Measurements from ENCODE around the gene ZKSCAN8. TPM values are rescaled to one million over a fixed set of nuclear protein-coding genes. Genes with fewer than 3 reads are reported as not detected.
"Not testable (repeated sequence)": the region's sequence is repeated elsewhere in the genome, so short reads cannot be mapped to it uniquely, and the experiment has no call there.

ZKSCAN8 gene
- total RNA-seq = 10 to 100 TPM in 3 of 4 donors, 1 to 10 TPM in 1; 5.6 to 26.4 (median 15.5) TPM

- TF ChIP-seq, protein P1, sequence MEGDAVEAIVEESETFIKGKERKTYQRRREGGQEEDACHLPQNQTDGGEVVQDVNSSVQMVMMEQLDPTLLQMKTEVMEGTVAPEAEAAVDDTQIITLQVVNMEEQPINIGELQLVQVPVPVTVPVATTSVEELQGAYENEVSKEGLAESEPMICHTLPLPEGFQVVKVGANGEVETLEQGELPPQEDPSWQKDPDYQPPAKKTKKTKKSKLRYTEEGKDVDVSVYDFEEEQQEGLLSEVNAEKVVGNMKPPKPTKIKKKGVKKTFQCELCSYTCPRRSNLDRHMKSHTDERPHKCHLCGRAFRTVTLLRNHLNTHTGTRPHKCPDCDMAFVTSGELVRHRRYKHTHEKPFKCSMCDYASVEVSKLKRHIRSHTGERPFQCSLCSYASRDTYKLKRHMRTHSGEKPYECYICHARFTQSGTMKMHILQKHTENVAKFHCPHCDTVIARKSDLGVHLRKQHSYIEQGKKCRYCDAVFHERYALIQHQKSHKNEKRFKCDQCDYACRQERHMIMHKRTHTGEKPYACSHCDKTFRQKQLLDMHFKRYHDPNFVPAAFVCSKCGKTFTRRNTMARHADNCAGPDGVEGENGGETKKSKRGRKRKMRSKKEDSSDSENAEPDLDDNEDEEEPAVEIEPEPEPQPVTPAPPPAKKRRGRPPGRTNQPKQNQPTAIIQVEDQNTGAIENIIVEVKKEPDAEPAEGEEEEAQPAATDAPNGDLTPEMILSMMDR (IDR thresholded peaks at IDR 0.05) = no peak
- no peak for TF ChIP-seq POLR2A (IDR thresholded peaks at IDR 0.05)
- peaks cover 0 to 12% (median 0%) of the 10 kb centered on the region in 3 donors for H3K36me3 ChIP-seq
These were observed at the start of gene ZKSCAN8 for GRCh38 chr6:28141500-28142329. TSS of gene ZKSCAN8 (plus strand) at chr6:28141883. CDS start at chr6:28148408, 6,525 bp downstream.

GRCh38 chr6:28102222-28102621 lies 39.5 kb upstream of the ZKSCAN8 start:
- not testable (repeated sequence) for H3K27me3 ChIP-seq, H3K36me3 ChIP-seq, H3K4me3 ChIP-seq, H3K4me1 ChIP-seq, H3K9me3 ChIP-seq, DNase-seq, H3K27ac ChIP-seq

More at GRCh38 chr6:28141500-28142329, at the start of gene ZKSCAN8:
- H3K4me1 ChIP-seq = peaks cover 0 to 23% (median 8%) of the 10 kb centered on the region in 4 donors
- DNase-seq = peak; percentile 76 to 92 (median 81)
- peak within 1 kb of the TSS; percentile 66 to 90 (median 68) for H3K4me3 ChIP-seq
- no peaks in the 10 kb centered on the region for H3K27me3 ChIP-seq
- H3K27ac ChIP-seq = peak within 1 kb of the TSS; percentile 47 to 73 (median 66)
- H3K9me3 ChIP-seq = no peaks in the 10 kb centered on the region

- H3K9me3 ChIP-seq, H3K36me3 ChIP-seq: not testable (repeated sequence)
These were observed 39.0 kb upstream of the ZKSCAN8 start for GRCh38 chr6:28102699-28103098.

GRCh38 chr6:28104392-28105244 lies 37.1 kb upstream of the ZKSCAN8 start:
- Histone ChIP-seq H3K4me1 (no peaks in the 10 kb centered on the region), H3K4me3 (peak overlapping the region; percentile 68 to 75 (median 73)), H3K27me3 (no peaks in the 10 kb centered on the region), H3K27ac (peak overlapping the region; percentile 77 to 92 (median 86)), H3K9me3 (no peaks in the 10 kb centered on the region), H3K36me3 (no peaks in the 10 kb centered on the region)
- peak; percentile 66 to 72 for TF ChIP-seq POLR2A (IDR thresholded peaks at IDR 0.05)
- TF ChIP-seq, protein P1 (IDR thresholded peaks at IDR 0.05) = peak; percentile 58 to 80 (median 74)
- DNase-seq = peak; percentile 82 to 95 (median 90)

More at GRCh38 chr6:28102699-28103098, 39.0 kb upstream of the ZKSCAN8 start:
- not testable (repeated sequence) for H3K4me3 ChIP-seq, DNase-seq, H3K4me1 ChIP-seq, H3K27ac ChIP-seq, H3K27me3 ChIP-seq

DNA sequence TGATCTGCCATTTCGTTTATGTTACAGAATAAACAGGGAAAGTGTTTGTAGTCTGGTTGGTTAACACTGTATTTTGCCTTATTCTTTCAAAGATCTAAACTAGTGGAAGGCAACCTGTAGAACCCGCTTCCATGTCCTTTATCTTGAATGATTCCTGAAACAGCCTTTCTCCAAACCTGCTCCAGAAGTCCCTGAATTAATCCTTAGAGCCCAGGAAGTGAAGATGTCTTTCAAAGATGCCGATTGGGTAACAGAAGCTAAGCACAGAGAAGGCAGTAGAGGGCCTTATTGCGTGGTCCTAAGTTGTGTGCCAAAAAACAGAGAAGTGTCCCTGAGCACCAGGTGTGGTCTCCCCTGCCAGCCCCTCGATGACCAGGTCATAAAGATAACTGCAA lies 36.4 kb upstream of the ZKSCAN8 start:
- peak overlapping the region; percentile 68 to 75 (median 73) for H3K4me3 ChIP-seq
- H3K9me3 ChIP-seq = no peaks in the 10 kb centered on the region
- H3K4me1 ChIP-seq = no peaks in the 10 kb centered on the region
- peak overlapping the region; percentile 77 to 92 (median 86) for H3K27ac ChIP-seq
- H3K36me3 ChIP-seq = no peaks in the 10 kb centered on the region
- no peak for TF ChIP-seq POLR2A (IDR thresholded peaks at IDR 0.05)
- TF ChIP-seq, protein P1 (IDR thresholded peaks at IDR 0.05) = no peak
- DNase-seq = no peak
- H3K27me3 ChIP-seq = no peaks in the 10 kb centered on the region

- no peak overlapping the region for H3K4me3 ChIP-seq
- H3K27me3 ChIP-seq = no peaks in the 10 kb centered on the region
- H3K9me3 ChIP-seq = no peaks in the 10 kb centered on the region
- TF ChIP-seq POLR2A (IDR thresholded peaks at IDR 0.05) = no peak
- TF ChIP-seq, protein P1 (IDR thresholded peaks at IDR 0.05) = no peak
- H3K4me1 ChIP-seq = no peaks in the 10 kb centered on the region
- H3K27ac ChIP-seq = no peak overlapping the region
- H3K36me3 ChIP-seq = no peaks in the 10 kb centered on the region
- no peak for DNase-seq
These were observed 34.2 kb upstream of the ZKSCAN8 start for GRCh38 chr6:28107506-28107905.
